Activated CD8-positive, alpha-beta memory T cell treated with anti-CD3 and anti-CD28 coated beads for 36 hours (primary cell): ENCODE data around the gene ARV1. TPM values are rescaled to one million over a fixed set of nuclear protein-coding genes. Genes with fewer than 3 reads are reported as not detected.
"Not testable (repeated sequence)": the region's sequence is repeated elsewhere in the genome, so short reads cannot be mapped to it uniquely, and the experiment has no call there.

Experiments used
- CTCF ChIA-PET: fragments of 350-600 bp; sonication (Branson Sonifier 250); formaldehyde crosslinking; loops from one replicate; lab custom pipeline; 2021; ENCODE audit warnings: antibody characterized with exemption; lab: Charles Lee
- POLR2A ChIA-PET: fragments of 350-600 bp; sonication (Branson Sonifier 250); formaldehyde crosslinking; loops from one replicate; lab custom pipeline; 2021; ENCODE audit warnings: antibody characterized with exemption; lab: Charles Lee
- total RNA-seq, 2 experiments: library from RNA; stranded (reverse); gene quantifications; one replicate each; pipeline ENCODE4 v1.2.3, GENCODE V29; 2021

Gene ARV1
- total RNA-seq, 2 experiments from 2014 or later, result 21.0 to 21.4 TPM

- ChIA-PET CTCF (no interaction called here), POLR2A (no interaction called here)
Observed at GRCh38 chr1:230975636-230976035, 3.3 kb upstream of the ARV1 start.

GRCh38 chr1:230976360-230976759, 2.5 kb upstream of the ARV1 start:
- CTCF ChIA-PET, result interaction anchor here (0.9 kb wide), 1 partner anchor 235 kb away, joined by 4 read pairs; no protein-coding TSS in a partner anchor
- POLR2A ChIA-PET, result no interaction called here

GRCh38 chr1:230976825-230977747, 1.8 kb upstream of the ARV1 start:
- CTCF ChIA-PET, result interaction anchor here (0.9 kb wide), 1 partner anchor 235 kb away, joined by 4 read pairs; no protein-coding TSS in a partner anchor
- POLR2A ChIA-PET, result interaction anchor here (0.7 kb wide), 1 partner anchor 1634 kb away, joined by 4 read pairs; the partner anchor contains the start of gene CCSAP

- POLR2A ChIA-PET, result interaction anchor here (0.6 to 1.0 kb wide), 2 partner anchors 62 to 906 kb away, joined by 5 to 9 read pairs; partner anchors contain the start of gene FAM89A
- CTCF ChIA-PET, result interaction anchor here (1.1 kb wide), 1 partner anchor 341 kb away, joined by 3 read pairs; no protein-coding TSS in a partner anchor
Observed at GRCh38 chr1:230977761-230978490, 968 bp upstream of the ARV1 start.

GRCh38 chr1:230979389-230979716, 459 bp downstream of the ARV1 start:
- CTCF ChIA-PET, result interaction anchor here (1.1 kb wide), 1 partner anchor 342 kb away, joined by 3 read pairs; no protein-coding TSS in a partner anchor
- POLR2A ChIA-PET, result interaction anchor here (0.6 to 1.1 kb wide), 3 partner anchors 12 to 262 kb away, joined by 3 to 5 read pairs (median 3); partner anchors contain the start of genes FAM89A and GNPAT

GRCh38 chr1:230979952-230980351, 1.1 kb downstream of the ARV1 start:
- CTCF ChIA-PET, result no interaction called here
- POLR2A ChIA-PET, result no interaction called here

- CTCF ChIA-PET, result no interaction called here
Observed at GRCh38 chr1:230982696-230983095, 3.8 kb downstream of the ARV1 start.

GRCh38 chr1:230983811-230984210, 4.9 kb downstream of the ARV1 start:
- POLR2A ChIA-PET, result no interaction called here
- CTCF ChIA-PET, result no interaction called here

More at GRCh38 chr1:230982696-230983095, 3.8 kb downstream of the ARV1 start:
- POLR2A ChIA-PET, result no interaction called here

GRCh38 chr1:230984622-230985515, 6.0 kb downstream of the ARV1 start:
- POLR2A ChIA-PET, CTCF ChIA-PET: not testable (repeated sequence)

GRCh38 chr1:230985711-230986110, 6.8 kb downstream of the ARV1 start:
- ChIA-PET CTCF (no interaction called here), POLR2A (no interaction called here)

- ChIA-PET POLR2A (no interaction called here), CTCF (no interaction called here)
Observed at GRCh38 chr1:230986976-230987375, 8.1 kb downstream of the ARV1 start.

- ChIA-PET POLR2A (no interaction called here), CTCF (no interaction called here)
Observed at GRCh38 chr1:230987448-230987847, 8.6 kb downstream of the ARV1 start.

- ChIA-PET POLR2A (no interaction called here), CTCF (interaction anchor here (0.7 kb wide), 1 partner anchor 35 kb away, joined by 4 read pairs; no protein-coding TSS in a partner anchor)
Observed at GRCh38 chr1:230992100-230992774, 13.3 kb downstream of the ARV1 start.

GRCh38 chr1:230994860-230995259, 16.0 kb downstream of the ARV1 start:
- POLR2A ChIA-PET, result no interaction called here

GRCh38 chr1:231000201-231000600, 21.3 kb downstream of the ARV1 start:
- POLR2A ChIA-PET, result no interaction called here

More at GRCh38 chr1:230994860-230995259, 16.0 kb downstream of the ARV1 start:
- CTCF ChIA-PET, result no interaction called here

GRCh38 chr1:231000639-231001038, 21.7 kb downstream of the ARV1 start:
- ChIA-PET POLR2A (no interaction called here), CTCF (no interaction called here)

More at GRCh38 chr1:231000201-231000600, 21.3 kb downstream of the ARV1 start:
- CTCF ChIA-PET, result no interaction called here

- ChIA-PET CTCF (interaction anchor here (0.6 kb wide), 1 partner anchor 17 kb away, joined by 3 read pairs; no protein-coding TSS in a partner anchor), POLR2A (no interaction called here)
Observed at GRCh38 chr1:231001892-231002291, 23.0 kb downstream of the ARV1 start.

- POLR2A ChIA-PET, CTCF ChIA-PET: not testable (repeated sequence)
Observed at GRCh38 chr1:231007535-231007934, 28.6 kb downstream of the ARV1 start.
